B cell (primary cell): Measurements from ENCODE around the gene PXDC1.

Experiments used
- CTCF ChIP-seq: fragments of 200-600 bp; IDR thresholded peaks from one replicate; pipeline ENCODE4 v1.8.0; 2022; ENCODE audit warnings: antibody characterized with exemption, mild to moderate bottlenecking
- EZH2 ChIP-seq: IDR thresholded peaks from 2 replicates; pipeline ENCODE4 v1.6.1; 2012; ENCODE audit warnings: borderline replicate concordance, low read depth, mild to moderate bottlenecking, moderate library complexity, low read length; ENCODE audit not compliant: insufficient read depth, poor library complexity, severe bottlenecking

- TF ChIP-seq CTCF (no peak), EZH2 (no peak)
Observed at GRCh38 chr6:3708540-3708939, 43.0 kb downstream of the PXDC1 start.
